NCI-H2227 treated with DMSO at 0.1 percent for 48 hours (cell line): ENCODE data around the gene SNAPC2.
A peak's percentile ranks its signal among the peaks of the same experiment; 100 is the strongest.
"Not testable (repeated sequence)": the region's sequence is repeated elsewhere in the genome, so short reads cannot be mapped to it uniquely, and the experiment has no call there.

Experiments
- DNase-seq: peaks from one replicate; lab custom pipeline; 2025; lab: John Stamatoyannopoulos, UW

SNAPC2 gene

DNA sequence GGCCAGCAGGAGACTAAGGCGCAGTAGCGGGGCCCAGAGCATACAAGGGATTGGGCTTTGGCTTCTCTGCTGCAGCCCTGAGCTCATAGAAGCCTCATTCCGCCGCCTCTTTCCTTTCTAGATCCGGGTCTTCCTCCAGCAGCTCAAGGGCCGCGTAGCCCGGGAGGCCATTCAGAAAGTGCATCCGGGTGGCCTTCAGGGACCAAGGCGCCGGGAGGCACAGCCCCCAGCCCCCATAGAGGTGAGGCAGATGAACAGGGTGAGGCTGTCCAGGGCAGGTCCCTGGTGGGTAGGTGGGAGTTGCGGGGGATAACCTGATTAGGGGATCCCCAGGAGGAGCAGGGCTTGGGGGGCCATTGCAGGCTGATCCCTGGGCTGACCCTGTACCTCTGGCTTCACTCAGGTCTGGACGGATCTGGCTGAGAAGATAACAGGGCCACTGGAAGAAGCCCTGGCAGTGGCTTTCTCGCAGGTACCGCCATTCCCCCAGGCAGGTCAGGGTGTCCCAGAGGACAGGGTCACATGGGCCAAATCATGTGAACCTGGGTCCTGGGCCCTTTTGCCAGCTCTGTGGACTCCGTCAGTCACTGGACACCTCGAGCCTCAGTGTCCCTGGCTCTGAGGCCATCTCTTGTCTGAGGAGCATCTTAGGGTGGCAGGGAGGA lies 1.3 kb downstream of the SNAPC2 start:
- DNase-seq, result peak; percentile 53

DNA sequence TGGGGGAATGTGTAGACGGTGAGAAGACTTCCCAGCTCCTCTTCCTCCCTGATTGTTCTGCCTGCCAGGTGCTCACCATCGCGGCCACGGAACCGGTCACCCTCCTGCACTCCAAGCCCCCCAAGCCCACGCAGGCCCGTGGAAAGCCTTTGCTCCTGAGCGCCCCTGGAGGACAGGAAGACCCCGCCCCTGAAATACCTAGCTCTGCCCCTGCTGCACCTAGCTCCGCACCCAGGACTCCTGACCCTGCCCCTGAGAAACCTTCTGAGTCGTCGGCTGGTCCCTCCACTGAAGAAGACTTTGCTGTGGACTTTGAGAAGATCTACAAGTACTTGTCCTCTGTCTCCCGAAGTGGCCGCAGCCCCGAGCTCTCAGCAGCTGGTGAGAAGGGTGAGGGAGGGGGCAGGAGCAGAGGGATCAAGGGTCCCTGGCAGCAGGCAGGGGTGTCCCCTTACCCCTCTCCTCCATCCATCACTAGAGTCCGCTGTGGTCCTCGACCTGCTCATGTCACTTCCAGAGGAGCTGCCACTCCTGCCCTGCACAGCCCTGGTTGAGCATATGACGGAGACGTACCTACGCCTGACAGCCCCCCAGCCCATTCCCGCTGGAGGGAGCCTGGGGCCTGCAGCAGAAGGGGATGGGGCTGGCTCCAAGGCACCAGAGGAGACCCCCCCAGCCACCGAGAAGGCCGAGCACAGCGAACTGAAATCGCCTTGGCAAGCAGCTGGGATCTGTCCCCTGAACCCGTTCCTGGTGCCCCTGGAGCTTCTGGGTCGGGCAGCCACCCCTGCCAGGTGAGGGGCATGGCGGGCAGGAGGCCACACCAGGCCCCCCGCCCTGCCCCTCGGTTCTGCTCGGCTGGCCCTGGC lies 2.1 kb downstream of the SNAPC2 start:
- no peak for DNase-seq

- no peak for DNase-seq
Observed at GRCh38 chr19:7922836-7923195, 2.7 kb downstream of the SNAPC2 start.

- no peak for DNase-seq
Observed at GRCh38 chr19:7923295-7924191, 3.4 kb downstream of the SNAPC2 start.

GRCh38 chr19:7924241-7924640 lies 4.1 kb downstream of the SNAPC2 start:
- no peak for DNase-seq

DNA sequence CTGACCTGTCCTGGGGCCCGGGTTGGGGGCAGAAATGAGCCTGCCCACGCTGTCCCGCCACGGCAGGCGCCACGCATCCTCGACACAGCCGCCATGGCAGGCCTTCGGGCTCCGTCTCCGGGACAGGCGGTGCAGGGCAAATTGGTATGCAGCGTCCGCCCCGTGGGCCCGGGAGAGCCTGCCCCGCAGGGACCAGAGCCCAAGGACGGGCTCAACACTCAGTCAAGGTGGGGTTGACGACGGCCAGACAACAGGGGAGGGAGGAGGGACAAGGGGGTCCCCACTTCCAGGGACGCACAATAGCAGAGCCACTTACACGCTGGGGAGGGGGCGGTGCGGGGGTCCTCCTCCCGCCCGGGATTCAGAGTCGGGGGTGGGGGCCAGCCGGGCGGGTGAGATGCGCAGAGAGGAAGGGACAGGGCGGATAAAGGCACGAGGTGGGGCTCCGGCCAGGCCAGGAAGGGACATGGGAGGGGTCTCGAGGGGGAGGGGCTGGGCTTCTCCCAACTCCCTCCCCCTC lies 4.6 kb downstream of the SNAPC2 start:
- DNase-seq, result no peak

GRCh38 chr19:7925171-7925851 lies 5.2 kb downstream of the SNAPC2 start:
- DNase-seq, result peak; percentile 53

DNA sequence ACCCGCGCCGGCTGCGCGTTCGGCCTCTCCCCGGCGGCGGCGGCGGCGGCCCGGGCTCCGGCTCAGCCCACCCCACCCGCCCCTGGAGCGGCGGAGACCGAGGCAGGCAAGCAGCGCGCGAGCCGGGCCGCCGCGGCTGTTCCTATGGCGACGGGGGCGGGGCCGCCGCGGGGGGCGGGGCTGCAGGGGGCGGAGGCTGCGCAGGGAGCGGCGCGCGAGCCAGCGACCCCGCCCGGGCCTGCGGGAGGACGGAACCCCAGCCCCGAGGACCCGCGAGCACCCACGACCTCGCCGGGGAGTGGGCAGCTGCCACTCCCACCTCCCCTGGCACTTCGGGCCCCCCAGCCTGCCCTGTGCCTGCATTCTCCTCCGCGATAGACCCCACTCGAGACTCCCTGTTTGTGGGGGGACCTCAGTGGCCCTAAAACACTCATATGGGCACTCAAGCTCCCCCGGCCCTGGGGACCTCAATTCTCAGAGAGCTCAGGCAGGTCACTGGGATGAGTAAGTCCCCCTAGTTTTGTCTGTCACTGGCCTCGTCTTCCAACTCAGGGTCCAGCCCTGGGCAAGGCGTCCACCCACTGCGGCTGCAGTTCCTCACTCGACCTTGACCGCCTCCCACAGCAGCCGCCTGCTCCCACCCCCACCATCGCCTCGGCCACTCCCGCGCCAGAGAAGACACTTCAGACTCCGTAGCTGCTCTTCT lies 6.0 kb downstream of the SNAPC2 start, which contains the start of gene CTXN1:
Gene CTXN1, minus strand, starts transcription at position 115 of the 706 bp plus-strand sequence. CDS start 597 bp downstream, outside the sequence.
- peak; percentile 44 for DNase-seq

GRCh38 chr19:7926727-7927604 lies 6.8 kb downstream of the SNAPC2 start:
- DNase-seq, result no peak

DNA sequence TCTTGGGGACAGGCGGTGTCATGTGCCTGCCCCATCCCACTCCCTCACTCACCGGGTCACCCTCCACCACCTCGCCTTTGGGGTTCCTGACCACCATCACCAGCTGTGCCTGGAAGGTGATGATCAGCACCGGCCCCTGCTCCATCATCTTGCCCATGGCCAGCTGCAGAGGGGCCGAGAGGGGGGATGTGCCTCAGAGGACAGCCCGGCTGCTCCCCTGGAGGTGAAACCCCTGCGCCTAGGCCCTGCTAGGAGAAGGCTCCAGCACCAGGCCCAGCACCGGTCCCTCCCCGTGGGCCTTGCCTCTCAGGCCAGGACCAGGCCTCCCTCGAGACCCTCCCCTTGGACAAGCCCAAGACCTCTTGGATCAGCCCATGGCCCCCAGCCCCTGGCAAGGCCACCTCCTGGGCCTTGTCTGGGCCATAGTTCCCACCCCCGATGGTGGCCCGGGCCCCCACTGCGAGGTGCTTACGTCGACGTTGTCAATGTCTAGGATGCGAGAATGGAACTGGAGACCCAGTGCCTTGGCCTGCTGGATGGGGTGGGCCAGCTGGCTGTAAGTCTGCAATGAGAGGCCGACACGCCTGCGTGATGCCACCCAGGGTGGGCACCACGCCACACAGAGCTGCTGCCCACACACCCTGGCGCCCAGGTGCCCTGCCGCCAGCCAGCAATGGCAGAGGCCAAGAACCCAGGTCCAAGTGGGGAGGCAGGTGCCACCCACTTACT lies 7.6 kb downstream of the SNAPC2 start:
- DNase-seq, result no peak

DNA sequence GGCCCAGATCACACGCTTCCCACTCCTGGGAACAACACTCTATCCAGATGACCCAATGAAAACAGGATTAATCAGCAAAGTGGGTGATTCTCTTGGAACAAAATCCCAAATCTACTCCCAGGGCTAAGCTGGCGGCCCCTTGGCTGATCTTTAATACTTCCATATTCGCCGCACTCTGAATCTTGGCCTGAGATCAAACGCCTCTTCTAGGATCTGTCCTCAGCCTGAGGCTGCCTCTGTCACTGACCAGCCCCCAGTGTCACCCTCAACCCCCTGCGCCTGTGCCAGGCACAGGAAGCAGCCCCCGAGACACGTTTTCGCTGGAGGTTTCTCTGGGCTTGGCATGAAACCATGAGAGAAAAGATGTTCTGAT lies 8.2 kb downstream of the SNAPC2 start:
- DNase-seq, result no peak

- no peak for DNase-seq
Observed at GRCh38 chr19:7928741-7929701, 8.9 kb downstream of the SNAPC2 start.

- not testable (repeated sequence) for DNase-seq
Observed at GRCh38 chr19:7930030-7930429, 9.9 kb downstream of the SNAPC2 start.

DNA sequence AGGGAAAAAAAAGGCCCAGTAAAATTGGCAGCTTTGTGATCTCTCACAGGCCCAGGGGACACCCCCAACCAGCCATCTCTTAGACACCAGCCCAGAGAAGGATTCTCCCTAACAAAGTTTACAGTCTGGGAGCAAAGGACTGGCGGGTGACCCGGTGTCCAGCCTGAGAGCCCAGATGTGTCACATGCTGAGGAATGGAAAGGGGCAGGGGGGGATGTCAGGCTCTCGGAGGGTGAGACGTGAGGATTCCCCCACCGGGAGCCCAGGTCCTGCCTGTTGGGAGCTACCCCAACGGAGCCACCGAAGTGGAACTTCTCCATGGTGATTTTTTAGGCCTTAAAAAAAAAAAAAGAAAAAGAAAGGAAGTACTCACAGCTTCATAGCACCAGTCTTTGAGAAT lies 10.6 kb downstream of the SNAPC2 start:
- no peak for DNase-seq

DNA sequence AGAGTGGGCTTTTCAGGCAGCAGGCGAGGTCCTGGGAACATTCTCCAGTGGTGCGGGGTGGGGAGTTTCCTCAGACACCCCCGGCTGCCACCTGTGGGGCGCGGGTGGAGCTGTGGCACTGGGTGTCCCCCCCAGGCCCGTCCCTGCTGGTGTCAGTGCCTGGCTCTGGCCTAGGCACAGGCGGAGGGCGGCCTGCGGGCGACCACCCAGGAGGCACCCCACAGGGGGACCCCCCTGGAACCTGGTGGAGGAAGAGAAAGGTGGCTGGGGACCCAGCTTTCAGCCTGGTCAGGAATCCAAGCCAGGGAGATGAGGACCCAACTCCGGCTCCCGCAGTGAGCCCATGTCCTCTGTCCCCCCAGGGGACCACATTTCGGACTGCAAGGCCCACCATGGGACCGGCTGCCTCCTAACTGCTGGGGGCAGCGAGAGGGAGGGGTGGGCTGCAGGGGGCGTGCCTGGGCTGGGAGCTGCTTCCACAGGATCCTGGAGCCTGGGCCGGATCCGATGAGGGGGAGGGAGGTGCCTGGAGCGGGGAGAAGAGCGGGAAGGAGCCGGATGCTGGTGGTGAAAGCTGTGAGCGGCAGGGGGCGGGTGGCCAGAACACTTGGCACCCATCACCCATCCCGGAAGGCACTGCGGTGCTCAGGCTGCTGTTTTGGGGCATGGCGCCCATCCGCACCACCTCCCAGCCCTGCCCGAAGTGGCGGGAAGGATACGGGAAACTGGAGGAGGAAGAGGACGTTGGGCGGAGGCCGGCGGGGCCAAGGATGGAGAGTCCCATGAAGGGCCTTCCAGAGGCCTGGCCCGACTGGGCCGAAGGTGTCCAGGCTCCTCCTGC lies 11.3 kb downstream of the SNAPC2 start:
- no peak for DNase-seq

DNA sequence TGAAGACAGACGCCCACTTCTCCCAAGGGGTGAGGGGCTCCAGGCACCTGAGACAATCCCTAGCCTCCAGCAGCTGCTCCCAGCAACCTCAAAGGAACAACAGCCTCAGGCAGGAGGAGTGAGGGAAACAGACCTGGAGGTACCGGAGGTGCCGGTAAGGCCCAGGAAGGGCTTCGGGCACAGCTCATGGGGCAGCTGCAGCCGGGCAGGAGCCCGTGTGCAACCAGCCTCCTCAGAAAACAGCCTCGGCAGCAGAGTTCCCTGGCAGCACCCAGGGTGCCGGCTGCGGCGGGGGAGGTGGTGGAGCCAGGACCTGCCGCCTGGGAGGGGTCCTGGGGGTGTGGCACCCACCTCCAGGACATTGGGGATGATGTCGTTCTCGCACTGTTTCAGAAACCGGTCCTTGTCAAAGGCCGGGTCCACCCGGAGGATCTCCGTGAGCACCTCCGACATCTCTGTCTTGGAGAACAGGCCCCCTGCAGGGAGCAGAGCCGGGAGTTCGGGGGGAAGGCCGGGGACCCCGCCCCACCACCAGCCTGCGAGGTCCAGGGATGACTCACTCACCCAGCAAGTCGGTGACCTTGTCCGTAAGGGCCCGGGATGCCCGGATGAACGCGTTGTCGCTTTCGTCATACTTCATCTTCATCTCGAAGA lies 12.3 kb downstream of the SNAPC2 start:
- no peak for DNase-seq

DNA sequence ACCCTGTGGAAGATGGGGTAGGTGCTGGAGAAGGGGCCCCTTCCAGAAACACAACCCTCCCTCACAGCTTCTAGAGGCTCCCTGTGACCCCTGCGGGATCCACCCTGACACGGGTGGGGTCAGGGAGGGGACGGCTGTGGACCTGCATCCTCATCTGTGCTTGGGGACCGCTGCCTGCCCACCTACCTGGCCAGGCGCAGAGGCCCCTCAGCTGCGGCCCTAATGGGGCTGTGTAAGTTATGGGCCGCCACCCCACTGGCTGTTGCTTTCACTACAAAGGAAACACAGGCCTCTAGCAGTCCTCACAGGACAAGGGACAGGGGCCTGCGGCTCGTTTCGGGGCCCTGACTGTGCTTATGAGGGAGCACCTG lies 12.8 kb downstream of the SNAPC2 start:
- DNase-seq, result no peak
